Measurements from ENCODE around the gene ZMYM4. TPM values are rescaled to one million over a fixed set of nuclear protein-coding genes. Genes with fewer than 3 reads are reported as not detected.

The ZMYM4 gene
- total RNA-seq, 1 experiment from 2014 or later, result 62.7 TPM

GRCh38 chr1:35432231-35432630 is 163.7 kb downstream of the ZMYM4 start:
- CTCF ChIA-PET, result no interaction called here
- intact Hi-C loops (cut with micrococcal nuclease; ENCODE audit: unreplicated experiment), result no loop called here
- DNase-seq, result no peak
- no peaks in the 10 kb centered on the region for H3K9me3 Mint-ChIP-seq (ENCODE audit: low read depth, unreplicated experiment)
- H3K4me1 Mint-ChIP-seq (ENCODE audit: low read depth, unreplicated experiment), result no peaks in the 10 kb centered on the region
- no peak overlapping the region for H3K27ac Mint-ChIP-seq (ENCODE audit: unreplicated experiment)
- no peaks in the 10 kb centered on the region for H3K27me3 Mint-ChIP-seq (ENCODE audit: unreplicated experiment)
- no TSS peak for BruUV-seq (replicated peaks)
- H3K36me3 Mint-ChIP-seq (ENCODE audit: insufficient read depth, unreplicated experiment), result peaks cover 51% of the 10 kb centered on the region
- TF ChIP-seq, protein P1, sequence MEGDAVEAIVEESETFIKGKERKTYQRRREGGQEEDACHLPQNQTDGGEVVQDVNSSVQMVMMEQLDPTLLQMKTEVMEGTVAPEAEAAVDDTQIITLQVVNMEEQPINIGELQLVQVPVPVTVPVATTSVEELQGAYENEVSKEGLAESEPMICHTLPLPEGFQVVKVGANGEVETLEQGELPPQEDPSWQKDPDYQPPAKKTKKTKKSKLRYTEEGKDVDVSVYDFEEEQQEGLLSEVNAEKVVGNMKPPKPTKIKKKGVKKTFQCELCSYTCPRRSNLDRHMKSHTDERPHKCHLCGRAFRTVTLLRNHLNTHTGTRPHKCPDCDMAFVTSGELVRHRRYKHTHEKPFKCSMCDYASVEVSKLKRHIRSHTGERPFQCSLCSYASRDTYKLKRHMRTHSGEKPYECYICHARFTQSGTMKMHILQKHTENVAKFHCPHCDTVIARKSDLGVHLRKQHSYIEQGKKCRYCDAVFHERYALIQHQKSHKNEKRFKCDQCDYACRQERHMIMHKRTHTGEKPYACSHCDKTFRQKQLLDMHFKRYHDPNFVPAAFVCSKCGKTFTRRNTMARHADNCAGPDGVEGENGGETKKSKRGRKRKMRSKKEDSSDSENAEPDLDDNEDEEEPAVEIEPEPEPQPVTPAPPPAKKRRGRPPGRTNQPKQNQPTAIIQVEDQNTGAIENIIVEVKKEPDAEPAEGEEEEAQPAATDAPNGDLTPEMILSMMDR (IDR thresholded peaks at IDR 0.05; ENCODE audit: unreplicated experiment), result no peak
- no peak overlapping the region for H3K4me3 Mint-ChIP-seq (ENCODE audit: low read depth, unreplicated experiment)

DNA sequence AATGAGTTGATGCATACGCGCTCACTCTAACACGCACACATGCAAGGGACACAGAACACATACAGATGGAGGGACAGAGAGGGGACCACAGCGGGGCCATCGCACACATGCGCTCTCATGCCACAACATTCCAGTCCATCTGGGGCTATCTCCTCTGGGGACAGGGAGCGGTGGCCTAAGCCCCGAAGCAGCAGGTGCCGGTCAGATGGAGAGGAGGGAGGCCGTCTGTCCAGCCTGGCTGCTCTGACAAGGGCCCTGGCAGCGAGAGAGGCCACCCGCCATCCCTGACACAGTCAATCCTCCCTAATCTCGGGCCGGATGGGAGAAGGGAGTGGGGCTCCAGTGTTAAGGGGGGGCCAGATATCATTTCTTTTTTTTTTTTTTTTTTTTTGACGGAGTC is 165.2 kb downstream of the ZMYM4 start:
- H3K4me1 Mint-ChIP-seq (ENCODE audit: low read depth, unreplicated experiment), result no peaks in the 10 kb centered on the region
- TF ChIP-seq, protein P1 (IDR thresholded peaks at IDR 0.05; ENCODE audit: unreplicated experiment), result no peak
- no peaks in the 10 kb centered on the region for H3K27me3 Mint-ChIP-seq (ENCODE audit: unreplicated experiment)
- DNase-seq, result no peak
- intact Hi-C loops (cut with micrococcal nuclease; ENCODE audit: unreplicated experiment), result no loop called here
- no peaks in the 10 kb centered on the region for H3K9me3 Mint-ChIP-seq (ENCODE audit: low read depth, unreplicated experiment)
- CTCF ChIA-PET, result no interaction called here
- BruUV-seq (replicated peaks), result TSS peak; percentile 85
- H3K27ac Mint-ChIP-seq (ENCODE audit: unreplicated experiment), result no peak overlapping the region
- peaks cover 53% of the 10 kb centered on the region for H3K36me3 Mint-ChIP-seq (ENCODE audit: insufficient read depth, unreplicated experiment)
- H3K4me3 Mint-ChIP-seq (ENCODE audit: low read depth, unreplicated experiment), result no peak overlapping the region

- TF ChIP-seq, protein P1 (IDR thresholded peaks at IDR 0.05; ENCODE audit: unreplicated experiment), result no peak
- H3K4me1 Mint-ChIP-seq (ENCODE audit: low read depth, unreplicated experiment), result no peaks in the 10 kb centered on the region
- no peaks in the 10 kb centered on the region for H3K27me3 Mint-ChIP-seq (ENCODE audit: unreplicated experiment)
- no peaks in the 10 kb centered on the region for H3K9me3 Mint-ChIP-seq (ENCODE audit: low read depth, unreplicated experiment)
- H3K4me3 Mint-ChIP-seq (ENCODE audit: low read depth, unreplicated experiment), result no peak overlapping the region
- no peak for DNase-seq
- CTCF ChIA-PET, result no interaction called here
- intact Hi-C loops (cut with micrococcal nuclease; ENCODE audit: unreplicated experiment), result no loop called here
- H3K36me3 Mint-ChIP-seq (ENCODE audit: insufficient read depth, unreplicated experiment), result peaks cover 44% of the 10 kb centered on the region
- no TSS peak for BruUV-seq (replicated peaks)
- H3K27ac Mint-ChIP-seq (ENCODE audit: unreplicated experiment), result no peak overlapping the region
These were observed 166.2 kb downstream of the ZMYM4 start for GRCh38 chr1:35434703-35435102.

GRCh38 chr1:35436078-35436477 is 167.6 kb downstream of the ZMYM4 start:
- CTCF ChIA-PET, result no interaction called here
- H3K27me3 Mint-ChIP-seq (ENCODE audit: unreplicated experiment), result no peaks in the 10 kb centered on the region
- intact Hi-C loops (cut with micrococcal nuclease; ENCODE audit: unreplicated experiment), result no loop called here
- H3K36me3 Mint-ChIP-seq (ENCODE audit: insufficient read depth, unreplicated experiment), result peaks cover 38% of the 10 kb centered on the region
- H3K27ac Mint-ChIP-seq (ENCODE audit: unreplicated experiment), result no peak overlapping the region
- H3K9me3 Mint-ChIP-seq (ENCODE audit: low read depth, unreplicated experiment), result no peaks in the 10 kb centered on the region
- H3K4me3 Mint-ChIP-seq (ENCODE audit: low read depth, unreplicated experiment), result no peak overlapping the region
- TF ChIP-seq, protein P1 (IDR thresholded peaks at IDR 0.05; ENCODE audit: unreplicated experiment), result no peak
- no peak for DNase-seq
- BruUV-seq (replicated peaks), result no TSS peak
- no peaks in the 10 kb centered on the region for H3K4me1 Mint-ChIP-seq (ENCODE audit: low read depth, unreplicated experiment)

Data from Calu3 (cell line).